HEK293 (cell line): Measurements from ENCODE around the gene PTGIS.

Experiments
- CTCF ChIA-PET: fragments of 350-600 bp; formaldehyde crosslinking; extraction: SDS; loops from one replicate; lab custom pipeline; 2021; ENCODE audit warnings: antibody characterized with exemption; lab: Yijun Ruan, JAX
- POLR2A ChIA-PET: fragments of 300-600 bp; formaldehyde crosslinking; extraction: SDS; loops from one replicate; lab custom pipeline; 2020; ENCODE audit warnings: antibody characterized with exemption, inconsistent platforms; lab: Yijun Ruan, JAX
- H3K27ac ChIP-seq: fragments of 200-500 bp; sonication (Bioruptor generic); 2 replicates; pipeline ENCODE4 v1.5.1; 2014; ENCODE audit warnings: low read depth, low read length, control low read depth, inconsistent platforms; ENCODE audit errors: extremely low read depth
- H3K36me3 ChIP-seq, 2 experiments: fragments of 200-500 bp in 1 of 2; sonication (Bioruptor generic) in 1 of 2; 1 replicate in 1 of 2; 2 replicates in 1 of 2; pipeline ENCODE4 v1.5.1; 2014 to 2017; ENCODE audit warnings: inconsistent platforms in 2 of 2, low read length in 2 of 2; ENCODE audit not compliant: control insufficient read depth in 2 of 2, insufficient read depth in 1 of 2
- H3K4me1 ChIP-seq: fragments of 200-500 bp; sonication (Bioruptor generic); 2 replicates; pipeline ENCODE4 v1.5.1; 2014; ENCODE audit warnings: mild to moderate bottlenecking, low read length, inconsistent platforms; ENCODE audit not compliant: control insufficient read depth, insufficient read depth
- H3K4me3 ChIP-seq: 2 replicates; pipeline ENCODE4 v1.5.1; 2011; ENCODE audit warnings: low read depth, mild to moderate bottlenecking, control low read depth, low read length, moderate library complexity
- H3K9me3 ChIP-seq: fragments of 200-500 bp; sonication (Bioruptor generic); 2 replicates; pipeline ENCODE4 v1.5.1; 2014; ENCODE audit warnings: low read depth, low read length, inconsistent platforms; ENCODE audit not compliant: control insufficient read depth, insufficient read depth
- ATF2 ChIP-seq: fragments of 450-650 bp; formaldehyde crosslinking; IDR thresholded peaks from 2 replicates; pipeline ENCODE4 v1.5.1; 2016; ENCODE audit warnings: missing biosample characterization, missing genetic modification characterization, low read depth
- FEZF1 ChIP-seq: fragments of 450-650 bp; formaldehyde crosslinking; IDR thresholded peaks from 2 replicates; pipeline ENCODE4 v1.5.1; 2016; ENCODE audit warnings: missing biosample characterization, missing genetic modification characterization
- GLIS1 ChIP-seq: fragments of 450-650 bp; formaldehyde crosslinking; IDR thresholded peaks from 2 replicates; pipeline ENCODE4 v1.5.1; 2016; ENCODE audit warnings: missing biosample characterization, missing genetic modification characterization
- GLIS2 ChIP-seq: fragments of 450-650 bp; formaldehyde crosslinking; IDR thresholded peaks from 2 replicates; pipeline ENCODE4 v1.5.1; 2016; ENCODE audit warnings: missing biosample characterization, missing genetic modification characterization
- PRDM4 ChIP-seq: fragments of 450-650 bp; formaldehyde crosslinking; IDR thresholded peaks from 2 replicates; pipeline ENCODE4 v1.5.1; 2017; ENCODE audit warnings: missing biosample characterization, missing genetic modification characterization
- RBAK ChIP-seq: fragments of 450-650 bp; formaldehyde crosslinking; IDR thresholded peaks from 2 replicates; pipeline ENCODE4 v1.5.1; 2016; ENCODE audit warnings: missing biosample characterization, missing genetic modification characterization
- YY1 ChIP-seq: fragments of 450-650 bp; formaldehyde crosslinking; IDR thresholded peaks from 2 replicates; pipeline ENCODE4 v1.5.1; 2018; ENCODE audit warnings: missing biosample characterization, missing genetic modification characterization
- ZFHX2 ChIP-seq: fragments of 450-650 bp; formaldehyde crosslinking; conservative IDR thresholded peaks from 2 replicates; pipeline ENCODE4 v1.5.1; 2016; ENCODE audit warnings: missing biosample characterization, missing genetic modification characterization
- ZNF175 ChIP-seq: fragments of 450-650 bp; formaldehyde crosslinking; IDR thresholded peaks from 2 replicates; pipeline ENCODE4 v1.5.1; 2016; ENCODE audit warnings: missing biosample characterization, missing genetic modification characterization
- ZNF184 ChIP-seq: fragments of 450-650 bp; IDR thresholded peaks from 2 replicates; pipeline ENCODE4 v1.5.1; 2018; ENCODE audit warnings: missing biosample characterization, mild to moderate bottlenecking, missing genetic modification characterization
- ZNF26 ChIP-seq: fragments of 450-650 bp; formaldehyde crosslinking; IDR thresholded peaks from 2 replicates; pipeline ENCODE4 v1.5.1; 2016; ENCODE audit warnings: missing biosample characterization, missing genetic modification characterization
- ZNF488 ChIP-seq: fragments of 450-650 bp; formaldehyde crosslinking; IDR thresholded peaks from 2 replicates; pipeline ENCODE4 v1.5.1; 2016; ENCODE audit warnings: missing biosample characterization, missing genetic modification characterization
- ZNF501 ChIP-seq: fragments of 450-650 bp; formaldehyde crosslinking; IDR thresholded peaks from 2 replicates; pipeline ENCODE4 v1.5.1; 2016; ENCODE audit warnings: missing biosample characterization, missing genetic modification characterization
- ZNF514 ChIP-seq: fragments of 450-650 bp; formaldehyde crosslinking; IDR thresholded peaks from 2 replicates; pipeline ENCODE4 v1.5.1; 2016; ENCODE audit warnings: missing biosample characterization, missing genetic modification characterization
- ZNF560 ChIP-seq: fragments of 450-650 bp; formaldehyde crosslinking; IDR thresholded peaks from 2 replicates; pipeline ENCODE4 v1.5.1; 2017; ENCODE audit warnings: missing biosample characterization, missing genetic modification characterization, borderline replicate concordance
- ZNF596 ChIP-seq: fragments of 450-650 bp; IDR thresholded peaks from 2 replicates; pipeline ENCODE4 v1.5.0; 2018; ENCODE audit warnings: missing biosample characterization, mild to moderate bottlenecking, missing genetic modification characterization, moderate library complexity
- ZNF629 ChIP-seq: fragments of 450-650 bp; formaldehyde crosslinking; IDR thresholded peaks from 2 replicates; pipeline ENCODE4 v1.5.1; 2017; ENCODE audit warnings: missing biosample characterization, missing genetic modification characterization
- ZNF701 ChIP-seq: fragments of 450-650 bp; formaldehyde crosslinking; IDR thresholded peaks from 2 replicates; pipeline ENCODE4 v1.5.1; 2016; ENCODE audit warnings: missing biosample characterization, missing genetic modification characterization
- ZNF768 ChIP-seq: fragments of 450-650 bp; formaldehyde crosslinking; IDR thresholded peaks from 2 replicates; pipeline ENCODE4 v1.5.1; 2018; ENCODE audit warnings: missing biosample characterization, mild to moderate bottlenecking, missing genetic modification characterization
- ZSCAN30 ChIP-seq: fragments of 450-650 bp; IDR thresholded peaks from 2 replicates; pipeline ENCODE4 v1.5.1; 2018; ENCODE audit warnings: missing biosample characterization, mild to moderate bottlenecking, missing genetic modification characterization, moderate library complexity

PTGIS gene

GRCh38 chr20:49601153-49601924 lies 33.4 kb upstream of the PTGIS start:
- ChIA-PET CTCF (interaction anchor here (0.6 to 1.7 kb wide), 5 partner anchors 30 to 96 kb away, joined by 3 to 6 read pairs (median 3); no protein-coding TSS in a partner anchor), POLR2A (no interaction called here)
- no peak overlapping the region for H3K4me3 ChIP-seq
- H3K27ac ChIP-seq = no peak overlapping the region
- no peak for TF ChIP-seq ZNF501
- no peak for TF ChIP-seq ZNF514
- no peak for TF ChIP-seq ZFHX2 (tag by site-specific recombination)
- no peak for TF ChIP-seq ZNF26 (tag by site-specific recombination)
- no peak for TF ChIP-seq ZNF596 (tag by site-specific recombination)
- TF ChIP-seq ZNF175 = no peak
- no peak for TF ChIP-seq ZSCAN30 (tag by site-specific recombination)
- TF ChIP-seq GLIS1 = no peak
- no peak for TF ChIP-seq ZNF488
- TF ChIP-seq GLIS2 (tag by site-specific recombination) = no peak
- no peak for TF ChIP-seq YY1
- TF ChIP-seq RBAK (tag by site-specific recombination) = no peak
- TF ChIP-seq PRDM4 (tag by site-specific recombination) = no peak
- no peak for TF ChIP-seq ZNF629 (tag by site-specific recombination)
- no peak for TF ChIP-seq ZNF560
- TF ChIP-seq ZNF701 (tag by site-specific recombination) = no peak
- no peak for TF ChIP-seq FEZF1 (tag by site-specific recombination)
- TF ChIP-seq ZNF184 (tag by site-specific recombination) = no peak
- no peaks in the 10 kb centered on the region for H3K36me3 ChIP-seq
- H3K9me3 ChIP-seq = no peaks in the 10 kb centered on the region
- no peaks in the 10 kb centered on the region for H3K4me1 ChIP-seq

GRCh38 chr20:49599746-49600113 lies 31.8 kb upstream of the PTGIS start:
- Histone ChIP-seq H3K27ac (no peak overlapping the region), H3K9me3 (no peaks in the 10 kb centered on the region), H3K4me3 (no peak overlapping the region), H3K4me1 (no peaks in the 10 kb centered on the region), H3K36me3 (no peaks in the 10 kb centered on the region)
- ChIA-PET POLR2A (no interaction called here), CTCF (no interaction called here)
- 0 out of 2 replicates have a peak, but pooled peaks have one; percentile 59 for TF ChIP-seq ZNF768
- no peak for TF ChIP-seq ATF2 (tag by site-specific recombination)
